SH-SY5Y (cell line): ENCODE results near the gene FANCC.

ENCODE experiments used
- GATA2 ChIP-seq: IDR thresholded peaks from 2 replicates; pipeline ENCODE4 v1.6.1; 2011; ENCODE audit warnings: mild to moderate bottlenecking, low read depth, low read length
- GATA3 ChIP-seq: IDR thresholded peaks from 2 replicates; pipeline ENCODE4 v1.6.1; 2011; ENCODE audit warnings: low read depth, mild to moderate bottlenecking, low read length, moderate library complexity

Gene FANCC

GRCh38 chr9:95307538-95307937, 10.0 kb downstream of the FANCC start:
- no peak for TF ChIP-seq GATA2
- no peak for TF ChIP-seq GATA3

GRCh38 chr9:95306819-95307218, 10.7 kb downstream of the FANCC start:
- no peak for TF ChIP-seq GATA2
- no peak for TF ChIP-seq GATA3

- TF ChIP-seq GATA3 (no peak), GATA2 (no peak)
Measured at GRCh38 chr9:95305770-95306492, 11.6 kb downstream of the FANCC start.

- TF ChIP-seq GATA3 = no peak
- no peak for TF ChIP-seq GATA2
Measured at GRCh38 chr9:95302479-95302878, 15.0 kb downstream of the FANCC start.

GRCh38 chr9:95297760-95298159, 19.7 kb downstream of the FANCC start:
- TF ChIP-seq GATA2 (no peak), GATA3 (no peak)

GRCh38 chr9:95297316-95297715, 20.2 kb downstream of the FANCC start:
- no peak for TF ChIP-seq GATA3
- TF ChIP-seq GATA2 = no peak

- TF ChIP-seq GATA2 (no peak), GATA3 (no peak)
Measured at GRCh38 chr9:95296761-95297160, 20.7 kb downstream of the FANCC start.

GRCh38 chr9:95292226-95292625, 25.3 kb downstream of the FANCC start:
- TF ChIP-seq GATA2 (no peak), GATA3 (no peak)

GRCh38 chr9:95286151-95286550, 31.4 kb downstream of the FANCC start:
- TF ChIP-seq GATA3 (no peak), GATA2 (no peak)

- no peak for TF ChIP-seq GATA2
- no peak for TF ChIP-seq GATA3
Measured at GRCh38 chr9:95285307-95285706, 32.2 kb downstream of the FANCC start.

GRCh38 chr9:95284162-95285080, 33.1 kb downstream of the FANCC start:
- TF ChIP-seq GATA3 = no peak
- TF ChIP-seq GATA2 = no peak

GRCh38 chr9:95283673-95284072, 33.8 kb downstream of the FANCC start:
- TF ChIP-seq GATA2 (no peak), GATA3 (no peak)

- no peak for TF ChIP-seq GATA2
- TF ChIP-seq GATA3 = no peak
Measured at GRCh38 chr9:95282332-95282731, 35.2 kb downstream of the FANCC start.

- TF ChIP-seq GATA2 = no peak
- TF ChIP-seq GATA3 = no peak
Measured at GRCh38 chr9:95280745-95281144, 36.8 kb downstream of the FANCC start.

- TF ChIP-seq GATA2 = no peak
- no peak for TF ChIP-seq GATA3
Measured at GRCh38 chr9:95277509-95277908, 40.0 kb downstream of the FANCC start.
